ENCODE results near the gene PHF3. TPM values are rescaled to one million over a fixed set of nuclear protein-coding genes. Genes with fewer than 3 reads are reported as not detected.

The PHF3 gene
- total and polyA plus RNA-seq, 12 donors = 4.3 to 46.3 (median 39.6) TPM

DNA sequence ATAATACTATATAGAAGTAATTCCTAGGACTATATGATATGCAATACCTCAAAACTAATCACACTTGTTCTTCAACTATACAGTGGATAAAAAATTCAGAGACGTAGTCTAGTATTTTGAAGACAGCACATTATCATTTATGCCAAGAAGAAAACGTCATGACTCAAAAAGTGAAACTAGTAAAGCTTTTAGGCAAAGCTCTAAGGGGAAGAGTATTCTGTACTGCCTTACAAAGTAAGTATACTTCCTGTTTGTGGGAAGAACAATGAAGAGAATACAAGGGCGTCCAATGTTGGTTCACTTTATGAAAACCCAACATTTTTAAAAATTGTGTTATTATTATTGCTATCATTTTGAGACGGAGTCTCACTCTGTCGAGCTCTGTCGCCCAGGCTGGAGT lies 35.5 kb upstream of the PHF3 start:
- no peaks in the 10 kb centered on the region for H3K36me3 ChIP-seq
- H3K27me3 ChIP-seq = peaks cover 0 to 8% (median 0%) of the 10 kb centered on the region in 7 donors
- intact Hi-C loops (cut with DNase I) = loop anchor here in 2 of 10 donors (5.0 kb wide), 1 partner anchor 162 kb away; no protein-coding TSS in a partner anchor
- H3K4me1 ChIP-seq = peaks cover 0 to 16% (median 6%) of the 10 kb centered on the region in 9 donors
- H3K4me3 ChIP-seq = no peak overlapping the region
- H3K27ac ChIP-seq = no peak overlapping the region
- H3K9me3 ChIP-seq = no peaks in the 10 kb centered on the region
- no peak for TF ChIP-seq CTCF (IDR thresholded peaks at IDR 0.05)
- DNase-seq (no peak), ATAC-seq (no peak)
- 75 to 81% methylated on average over 6 of the region's 6 CpGs for WGBS, 2 donors

DNA sequence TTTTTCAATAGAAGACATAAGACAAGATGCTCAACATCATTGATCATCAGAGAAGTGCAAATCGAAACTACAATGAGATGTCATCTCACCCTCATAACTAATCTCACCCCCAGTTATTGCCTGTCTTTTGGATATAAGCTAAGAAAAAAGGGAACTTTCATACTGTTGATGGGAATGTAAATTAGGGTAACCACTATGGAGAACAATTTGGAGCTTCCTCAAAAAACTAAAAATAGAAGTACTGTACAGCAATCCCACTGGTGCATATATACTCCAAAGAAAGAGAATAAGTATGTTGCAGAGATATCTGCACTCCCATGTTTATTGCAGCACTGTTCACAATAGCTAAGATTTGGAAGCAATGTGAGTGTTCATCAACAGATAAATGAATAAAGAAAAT lies 26.4 kb upstream of the PHF3 start:
- intact Hi-C loops (cut with DNase I) = no loop called here
- H3K9me3 ChIP-seq = no peaks in the 10 kb centered on the region
- ATAC-seq = no peak
- H3K4me1 ChIP-seq = no peaks in the 10 kb centered on the region
- TF ChIP-seq CTCF (IDR thresholded peaks at IDR 0.05) = no peak
- no peak overlapping the region for H3K4me3 ChIP-seq
- no peaks in the 10 kb centered on the region for H3K27me3 ChIP-seq
- no peak for DNase-seq
- no peak overlapping the region for H3K27ac ChIP-seq
- no peaks in the 10 kb centered on the region for H3K36me3 ChIP-seq
- WGBS, 2 donors = 92 to 93% methylated on average over 1 of the region's 1 CpG

- ATAC-seq = no peak
- Histone ChIP-seq H3K27ac (no peak overlapping the region), H3K27me3 (no peaks in the 10 kb centered on the region), H3K4me3 (no peak overlapping the region), H3K4me1 (no peaks in the 10 kb centered on the region), H3K36me3 (no peaks in the 10 kb centered on the region), H3K9me3 (no peaks in the 10 kb centered on the region)
- WGBS, 2 donors = 38 to 80% methylated on average over 1 of the region's 1 CpG
- DNase-seq = no peak
- TF ChIP-seq CTCF (IDR thresholded peaks at IDR 0.05) = no peak
- intact Hi-C loops (cut with DNase I) = no loop called here
Measured at GRCh38 chr6:63610944-63611343, 24.7 kb upstream of the PHF3 start.

- Histone ChIP-seq H3K27me3 (no peaks in the 10 kb centered on the region), H3K36me3 (no peaks in the 10 kb centered on the region), H3K4me1 (no peaks in the 10 kb centered on the region), H3K27ac (no peak overlapping the region), H3K9me3 (no peaks in the 10 kb centered on the region), H3K4me3 (no peak overlapping the region)
- no peak for ATAC-seq
- no peak for DNase-seq
- 98 to 99% methylated on average over 1 of the region's 1 CpG for WGBS, 2 donors
- no peak for TF ChIP-seq CTCF (IDR thresholded peaks at IDR 0.05)
- intact Hi-C loops (cut with DNase I) = no loop called here
Measured at GRCh38 chr6:63611560-63611959, 24.0 kb upstream of the PHF3 start.
